NB4 (cell line): ENCODE results near the gene C1GALT1C1.

Experiments
- DNase-seq: peaks from one replicate; pipeline ENCODE4 v3.0.0; 2010; ENCODE audit warnings: low read depth
- H3K4me3 ChIP-seq: one replicate; pipeline ENCODE4 v1.5.1; 2011; ENCODE audit warnings: mild to moderate bottlenecking, low read depth, low read length, moderate library complexity
- CTCF ChIP-seq: IDR thresholded peaks from one replicate; pipeline ENCODE4 v1.5.1; 2012; ENCODE audit warnings: low read depth, low read length
- MAX ChIP-seq: IDR thresholded peaks from 2 replicates; pipeline ENCODE4 v1.6.1; 2011; ENCODE audit warnings: low read depth, low read length
- MYC ChIP-seq: IDR thresholded peaks from 2 replicates; pipeline ENCODE4 v1.6.1; 2011; ENCODE audit warnings: low read depth, low read length
- POLR2A ChIP-seq: IDR thresholded peaks from 2 replicates; pipeline ENCODE4 v1.6.1; 2011; ENCODE audit warnings: mild to moderate bottlenecking; ENCODE audit not compliant: insufficient read length; ENCODE audit errors: extremely low read depth

C1GALT1C1 gene

GRCh38 chrX:120612086-120612485 is 17.8 kb downstream of the C1GALT1C1 start:
- TF ChIP-seq POLR2A (no peak), MYC (no peak), CTCF (no peak), MAX (no peak)
- H3K4me3 ChIP-seq = no peak overlapping the region
- DNase-seq = no peak

GRCh38 chrX:120604361-120604782 is 25.5 kb downstream of the C1GALT1C1 start:
- peak; percentile 59 for DNase-seq
- H3K4me3 ChIP-seq = peak overlapping the region; percentile 96
- no peak for TF ChIP-seq CTCF
- no peak for TF ChIP-seq MYC
- TF ChIP-seq POLR2A = no peak
- no peak for TF ChIP-seq MAX

GRCh38 chrX:120603707-120604360 is 26.0 kb downstream of the C1GALT1C1 start, which contains the start of gene MCTS1:
TSS of gene MCTS1 (plus strand) at chrX:120604101. CDS start at chrX:120604237, 136 bp downstream.
- TF ChIP-seq MYC = no peak
- TF ChIP-seq CTCF = no peak
- no peak for TF ChIP-seq MAX
- TF ChIP-seq POLR2A = peak; percentile 40
- H3K4me3 ChIP-seq = peak within 1 kb of the TSS; percentile 96
- peak; percentile 95 for DNase-seq

- H3K4me3 ChIP-seq = no peak overlapping the region
- DNase-seq = no peak
- TF ChIP-seq CTCF = no peak
- no peak for TF ChIP-seq MYC
- TF ChIP-seq MAX = no peak
These were observed 44.2 kb downstream of the C1GALT1C1 start for GRCh38 chrX:120585702-120586101.
